ENCODE measurements around the gene WDR88. TPM values are rescaled to one million over a fixed set of nuclear protein-coding genes. Genes with fewer than 3 reads are reported as not detected.

The WDR88 gene
- polyA plus RNA-seq, 1 donor from 2014 or later: 0.35 TPM

- Histone ChIP-seq H4K20me1 (ENCODE audit: insufficient read depth) (no peaks in the 10 kb centered on the region), H3K36me3 (ENCODE audit: insufficient read depth, low read length) (no peaks in the 10 kb centered on the region), H3K4me3 (ENCODE audit: low read length) (no peak overlapping the region), H3K9ac (ENCODE audit: low read length) (no peak overlapping the region), H3K9me2 (ENCODE audit: insufficient read depth, low read length) (no peaks in the 10 kb centered on the region), H2AFZ (ENCODE audit: low read depth, low read length) (no peak overlapping the region), H3K9me3 (ENCODE audit: low read length) (no peaks in the 10 kb centered on the region), H3K4me2 (ENCODE audit: low read length) (no peak overlapping the region), H3K27me3 (ENCODE audit: insufficient read depth, low read depth, low read length) (no peaks in the 10 kb centered on the region), H3K27ac (ENCODE audit: low read length) (no peak overlapping the region), H3F3A (ENCODE audit: insufficient read depth, low read length, poor library complexity, severe bottlenecking) (no peaks in the 10 kb centered on the region), H3K79me2 (replicated peaks; ENCODE audit: insufficient read depth, low read length) (no peaks in the 10 kb centered on the region)
- TF ChIP-seq MXI1 (conservative IDR thresholded peaks at IDR 0.05; ENCODE audit: poor library complexity, severe bottlenecking) (no peak), EP300 (conservative IDR thresholded peaks at IDR 0.05; ENCODE audit: poor library complexity, severe bottlenecking) (no peak), SMC3 (conservative IDR thresholded peaks at IDR 0.05; ENCODE audit: poor library complexity) (no peak), RAD21 (conservative IDR thresholded peaks at IDR 0.05) (no peak), REST (IDR thresholded peaks at IDR 0.05; ENCODE audit: borderline replicate concordance) (no peak), TAF1 (IDR thresholded peaks at IDR 0.05; ENCODE audit: low read depth) (no peak), POLR2AphosphoS5 (IDR thresholded peaks at IDR 0.05) (no peak), EZH2 (IDR thresholded peaks at IDR 0.05; ENCODE audit: borderline replicate concordance, insufficient read depth, low read length, poor library complexity, severe bottlenecking) (no peak), CTCF (IDR thresholded peaks at IDR 0.05; ENCODE audit: poor library complexity, severe bottlenecking) (no peak)
Observed at GRCh38 chr19:33146209-33146608, 14.3 kb downstream of the WDR88 start.

- no peak for TF ChIP-seq EZH2 (IDR thresholded peaks at IDR 0.05; ENCODE audit: borderline replicate concordance, insufficient read depth, low read length, poor library complexity, severe bottlenecking)
- TF ChIP-seq TAF1 (IDR thresholded peaks at IDR 0.05; ENCODE audit: low read depth): no peak
- no peak for TF ChIP-seq MXI1 (conservative IDR thresholded peaks at IDR 0.05; ENCODE audit: poor library complexity, severe bottlenecking)
- no peak for TF ChIP-seq POLR2AphosphoS5 (IDR thresholded peaks at IDR 0.05)
- no peak for TF ChIP-seq CTCF (IDR thresholded peaks at IDR 0.05; ENCODE audit: poor library complexity, severe bottlenecking)
- TF ChIP-seq SMC3 (conservative IDR thresholded peaks at IDR 0.05; ENCODE audit: poor library complexity): no peak
- no peak for TF ChIP-seq EP300 (conservative IDR thresholded peaks at IDR 0.05; ENCODE audit: poor library complexity, severe bottlenecking)
- H3K9me3 ChIP-seq (ENCODE audit: low read length): no peaks in the 10 kb centered on the region
- no peaks in the 10 kb centered on the region for H3K36me3 ChIP-seq (ENCODE audit: insufficient read depth, low read length)
- no peak overlapping the region for H2AFZ ChIP-seq (ENCODE audit: low read depth, low read length)
- H3F3A ChIP-seq (ENCODE audit: insufficient read depth, low read length, poor library complexity, severe bottlenecking): no peaks in the 10 kb centered on the region
- H3K79me2 ChIP-seq (replicated peaks; ENCODE audit: insufficient read depth, low read length): no peaks in the 10 kb centered on the region
- no peak overlapping the region for H3K9ac ChIP-seq (ENCODE audit: low read length)
- no peak overlapping the region for H3K4me3 ChIP-seq (ENCODE audit: low read length)
- no peak overlapping the region for H3K27ac ChIP-seq (ENCODE audit: low read length)
- no peaks in the 10 kb centered on the region for H3K27me3 ChIP-seq (ENCODE audit: insufficient read depth, low read depth, low read length)
- H3K4me2 ChIP-seq (ENCODE audit: low read length): no peak overlapping the region
- no peaks in the 10 kb centered on the region for H3K9me2 ChIP-seq (ENCODE audit: insufficient read depth, low read length)
- no peaks in the 10 kb centered on the region for H4K20me1 ChIP-seq (ENCODE audit: insufficient read depth)
Observed at GRCh38 chr19:33147538-33147937, 15.6 kb downstream of the WDR88 start.
